ENCODE results near the gene MT1X.

GRCh38 chr16:56675685-56676210, 6.5 kb upstream of the MT1X start:
- TF ChIP-seq CTCF (IDR thresholded peaks at IDR 0.05) (no peak), CHD4 (IDR thresholded peaks at IDR 0.05; ENCODE audit: borderline replicate concordance) (no peak), RAD21 (conservative IDR thresholded peaks at IDR 0.05 in 1 of 2, IDR thresholded peaks at IDR 0.05 in 1 of 2) (no peak), POLR2A (IDR thresholded peaks at IDR 0.05; ENCODE audit: low read length) (no peak)
- TF ChIP-seq, protein P1, sequence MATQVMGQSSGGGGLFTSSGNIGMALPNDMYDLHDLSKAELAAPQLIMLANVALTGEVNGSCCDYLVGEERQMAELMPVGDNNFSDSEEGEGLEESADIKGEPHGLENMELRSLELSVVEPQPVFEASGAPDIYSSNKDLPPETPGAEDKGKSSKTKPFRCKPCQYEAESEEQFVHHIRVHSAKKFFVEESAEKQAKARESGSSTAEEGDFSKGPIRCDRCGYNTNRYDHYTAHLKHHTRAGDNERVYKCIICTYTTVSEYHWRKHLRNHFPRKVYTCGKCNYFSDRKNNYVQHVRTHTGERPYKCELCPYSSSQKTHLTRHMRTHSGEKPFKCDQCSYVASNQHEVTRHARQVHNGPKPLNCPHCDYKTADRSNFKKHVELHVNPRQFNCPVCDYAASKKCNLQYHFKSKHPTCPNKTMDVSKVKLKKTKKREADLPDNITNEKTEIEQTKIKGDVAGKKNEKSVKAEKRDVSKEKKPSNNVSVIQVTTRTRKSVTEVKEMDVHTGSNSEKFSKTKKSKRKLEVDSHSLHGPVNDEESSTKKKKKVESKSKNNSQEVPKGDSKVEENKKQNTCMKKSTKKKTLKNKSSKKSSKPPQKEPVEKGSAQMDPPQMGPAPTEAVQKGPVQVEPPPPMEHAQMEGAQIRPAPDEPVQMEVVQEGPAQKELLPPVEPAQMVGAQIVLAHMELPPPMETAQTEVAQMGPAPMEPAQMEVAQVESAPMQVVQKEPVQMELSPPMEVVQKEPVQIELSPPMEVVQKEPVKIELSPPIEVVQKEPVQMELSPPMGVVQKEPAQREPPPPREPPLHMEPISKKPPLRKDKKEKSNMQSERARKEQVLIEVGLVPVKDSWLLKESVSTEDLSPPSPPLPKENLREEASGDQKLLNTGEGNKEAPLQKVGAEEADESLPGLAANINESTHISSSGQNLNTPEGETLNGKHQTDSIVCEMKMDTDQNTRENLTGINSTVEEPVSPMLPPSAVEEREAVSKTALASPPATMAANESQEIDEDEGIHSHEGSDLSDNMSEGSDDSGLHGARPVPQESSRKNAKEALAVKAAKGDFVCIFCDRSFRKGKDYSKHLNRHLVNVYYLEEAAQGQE (IDR thresholded peaks at IDR 0.05) = no peak
